PC-9 (cell line): ENCODE results near the gene OR8D1. TPM values are rescaled to one million over a fixed set of nuclear protein-coding genes. Genes with fewer than 3 reads are reported as not detected.

Experiments used
- BruUV-seq: library from RNA; stranded (reverse); fragments of 400-500 nt; replicated peaks from 2 replicates; lab custom pipeline; 2021; lab: Mats Ljungman, UMichigan
- CTCF ChIA-PET: fragments of 300-600 bp; sonication (Branson Sonifier 250); formaldehyde crosslinking; loops from one replicate; lab custom pipeline; 2022; ENCODE audit warnings: antibody characterized with exemption; lab: Charles Lee
- POLR2A ChIA-PET: fragments of 300-600 bp; sonication (Branson Sonifier 250); formaldehyde crosslinking; loops from one replicate; lab custom pipeline; 2022; ENCODE audit warnings: antibody characterized with exemption; ENCODE audit not compliant: unreplicated experiment; lab: Charles Lee
- DNase-seq, 2 experiments: peaks; one replicate each; pipeline versions ENCODE4 v3.0.0 to v3.0.0-alpha.2; 2015 to 2022; ENCODE audit warnings: mixed read lengths in 1 of 2
- H2AFZ ChIP-seq: fragments of 200-600 bp; sonication (generic); 2 replicates; pipeline ENCODE4 v1.8.1; 2017; ENCODE audit warnings: antibody characterized with exemption
- H3F3A ChIP-seq: fragments of 200-600 bp; sonication (generic); 2 replicates; pipeline ENCODE4 v1.8.1; 2017; ENCODE audit warnings: antibody characterized with exemption, mild to moderate bottlenecking, low read depth; ENCODE audit not compliant: insufficient read depth
- H3K27ac ChIP-seq: fragments of 200-600 bp; sonication (generic); 2 replicates; pipeline ENCODE4 v1.6.1; 2016; ENCODE audit warnings: mixed run types
- H3K27me3 ChIP-seq: fragments of 200-600 bp; sonication (generic); 2 replicates; pipeline ENCODE4 v1.6.1; 2016; ENCODE audit warnings: low read depth, mixed run types; ENCODE audit not compliant: insufficient read depth
- H3K36me3 ChIP-seq: fragments of 200-600 bp; sonication (generic); 2 replicates; pipeline ENCODE4 v1.6.1; 2016; ENCODE audit warnings: low read depth, mixed run types
- H3K4me1 ChIP-seq: fragments of 200-600 bp; sonication (generic); replicated peaks from 2 replicates; pipeline ENCODE4 v1.6.1; 2016; ENCODE audit warnings: mixed run types; ENCODE audit not compliant: insufficient read depth
- H3K4me2 ChIP-seq: fragments of 200-600 bp; sonication (generic); 2 replicates; pipeline ENCODE4 v1.6.1; 2017; ENCODE audit warnings: mixed run types
- H3K4me3 ChIP-seq: fragments of 200-600 bp; sonication (generic); 2 replicates; pipeline ENCODE4 v1.6.1; 2016; ENCODE audit warnings: mixed run types
- H3K79me2 ChIP-seq: fragments of 200-600 bp; sonication (generic); 2 replicates; pipeline ENCODE4 v1.6.1; 2017; ENCODE audit warnings: low read depth, mixed run types
- H3K9me2 ChIP-seq: fragments of 200-600 bp; sonication (generic); 2 replicates; pipeline ENCODE4 v1.8.1; 2017; ENCODE audit warnings: mild to moderate bottlenecking; ENCODE audit not compliant: insufficient read depth
- H3K9me3 ChIP-seq: fragments of 200-600 bp; sonication (generic); 2 replicates; pipeline ENCODE4 v1.8.1; 2016; ENCODE audit warnings: low read depth; ENCODE audit not compliant: insufficient read depth
- H4K20me1 ChIP-seq: fragments of 200-600 bp; sonication (generic); 2 replicates; pipeline ENCODE4 v1.8.1; 2017; ENCODE audit not compliant: insufficient read depth
- EZH2 ChIP-seq: fragments of 200-600 bp; sonication (generic); IDR thresholded peaks from 2 replicates; pipeline ENCODE4 v1.8.0; 2017; ENCODE audit warnings: antibody characterized with exemption, low read depth
- intact Hi-C: fragments of 100-400 bp; cut with micrococcal nuclease; formaldehyde crosslinking; loops from one replicate; pipeline ENCODE4 v1.10.0; 2022; ENCODE audit not compliant: unreplicated experiment
- total RNA-seq: library from RNA; stranded (reverse); gene quantifications from 2 replicates; pipeline ENCODE4 v1.2.3, GENCODE V29; 2021
- TF ChIP-seq, protein P1 (sequence below): fragments of 200-600 bp; sonication (generic); conservative IDR thresholded peaks from 2 replicates; pipeline ENCODE4 v1.6.1; 2017; ENCODE audit warnings: mixed run types, antibody characterized with exemption, mild to moderate bottlenecking, moderate library complexity

The OR8D1 gene
- total RNA-seq, 1 experiment from 2014 or later = not detected

DNA sequence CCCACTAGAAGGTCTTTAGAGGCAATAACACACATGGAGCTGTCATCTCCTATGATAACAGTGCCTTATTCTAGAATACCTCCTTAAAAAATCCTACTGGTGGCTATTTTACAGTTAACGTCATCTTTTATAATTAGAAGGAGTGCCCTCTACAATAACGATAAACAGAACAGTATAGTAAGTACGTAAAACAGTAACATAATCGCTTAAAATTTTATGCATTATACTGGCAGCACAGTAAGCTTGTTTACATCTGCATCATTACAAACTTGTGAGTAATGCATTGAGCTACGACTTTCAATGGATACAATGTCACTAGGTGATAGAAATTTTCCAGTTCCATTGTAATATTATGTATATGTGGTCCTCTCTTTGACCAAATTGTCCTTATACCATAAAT, 30.6 kb upstream of the OR8D1 start:
- Histone ChIP-seq H3K4me2 (no peak overlapping the region), H4K20me1 (no peaks in the 10 kb centered on the region; the same call in 1 of the 2 replicates), H3K9me2 (no peaks in the 10 kb centered on the region), H3K4me3 (no peak overlapping the region), H3K27ac (no peak overlapping the region), H3K36me3 (no peaks in the 10 kb centered on the region), H3K9me3 (no peaks in the 10 kb centered on the region), H3F3A (no peaks in the 10 kb centered on the region), H3K27me3 (no peaks in the 10 kb centered on the region), H3K4me1 (no peaks in the 10 kb centered on the region), H3K79me2 (no peaks in the 10 kb centered on the region), H2AFZ (no peak overlapping the region)
- intact Hi-C loops = no loop called here
- CTCF ChIA-PET = no interaction called here
- BruUV-seq = no TSS peak
- POLR2A ChIA-PET = no interaction called here
- TF ChIP-seq, protein P1, sequence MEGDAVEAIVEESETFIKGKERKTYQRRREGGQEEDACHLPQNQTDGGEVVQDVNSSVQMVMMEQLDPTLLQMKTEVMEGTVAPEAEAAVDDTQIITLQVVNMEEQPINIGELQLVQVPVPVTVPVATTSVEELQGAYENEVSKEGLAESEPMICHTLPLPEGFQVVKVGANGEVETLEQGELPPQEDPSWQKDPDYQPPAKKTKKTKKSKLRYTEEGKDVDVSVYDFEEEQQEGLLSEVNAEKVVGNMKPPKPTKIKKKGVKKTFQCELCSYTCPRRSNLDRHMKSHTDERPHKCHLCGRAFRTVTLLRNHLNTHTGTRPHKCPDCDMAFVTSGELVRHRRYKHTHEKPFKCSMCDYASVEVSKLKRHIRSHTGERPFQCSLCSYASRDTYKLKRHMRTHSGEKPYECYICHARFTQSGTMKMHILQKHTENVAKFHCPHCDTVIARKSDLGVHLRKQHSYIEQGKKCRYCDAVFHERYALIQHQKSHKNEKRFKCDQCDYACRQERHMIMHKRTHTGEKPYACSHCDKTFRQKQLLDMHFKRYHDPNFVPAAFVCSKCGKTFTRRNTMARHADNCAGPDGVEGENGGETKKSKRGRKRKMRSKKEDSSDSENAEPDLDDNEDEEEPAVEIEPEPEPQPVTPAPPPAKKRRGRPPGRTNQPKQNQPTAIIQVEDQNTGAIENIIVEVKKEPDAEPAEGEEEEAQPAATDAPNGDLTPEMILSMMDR = no peak
- TF ChIP-seq EZH2 = no peak
- no peak for DNase-seq

DNA sequence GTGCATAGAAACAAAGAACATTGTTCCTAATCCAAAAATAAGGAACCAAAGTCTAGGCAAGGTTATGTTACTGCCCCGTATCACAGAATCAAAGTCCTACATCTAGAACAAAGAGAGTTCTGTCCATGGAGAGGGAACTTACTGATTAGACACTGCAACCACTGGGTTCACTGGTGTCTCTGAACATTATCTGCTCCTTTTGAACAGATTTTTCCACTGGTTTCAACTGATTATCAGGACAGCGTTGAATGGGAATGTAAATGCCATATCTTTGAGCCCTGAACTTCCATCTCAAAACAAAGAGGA, 26.3 kb upstream of the OR8D1 start:
- Histone ChIP-seq H3K79me2 (no peaks in the 10 kb centered on the region), H3K9me2 (no peaks in the 10 kb centered on the region), H3K27me3 (no peaks in the 10 kb centered on the region), H2AFZ (no peak overlapping the region), H3K36me3 (no peaks in the 10 kb centered on the region), H3K4me3 (no peak overlapping the region), H3K27ac (no peak overlapping the region), H3K4me2 (no peak overlapping the region), H3F3A (no peaks in the 10 kb centered on the region), H4K20me1 (no peaks in the 10 kb centered on the region), H3K9me3 (no peaks in the 10 kb centered on the region; the same call in 1 of the 2 replicates), H3K4me1 (no peaks in the 10 kb centered on the region)
- TF ChIP-seq, protein P1 = no peak
- no peak for TF ChIP-seq EZH2
- DNase-seq = no peak
- ChIA-PET POLR2A (no interaction called here), CTCF (no interaction called here)
- BruUV-seq = no TSS peak
- intact Hi-C loops = no loop called here

DNA sequence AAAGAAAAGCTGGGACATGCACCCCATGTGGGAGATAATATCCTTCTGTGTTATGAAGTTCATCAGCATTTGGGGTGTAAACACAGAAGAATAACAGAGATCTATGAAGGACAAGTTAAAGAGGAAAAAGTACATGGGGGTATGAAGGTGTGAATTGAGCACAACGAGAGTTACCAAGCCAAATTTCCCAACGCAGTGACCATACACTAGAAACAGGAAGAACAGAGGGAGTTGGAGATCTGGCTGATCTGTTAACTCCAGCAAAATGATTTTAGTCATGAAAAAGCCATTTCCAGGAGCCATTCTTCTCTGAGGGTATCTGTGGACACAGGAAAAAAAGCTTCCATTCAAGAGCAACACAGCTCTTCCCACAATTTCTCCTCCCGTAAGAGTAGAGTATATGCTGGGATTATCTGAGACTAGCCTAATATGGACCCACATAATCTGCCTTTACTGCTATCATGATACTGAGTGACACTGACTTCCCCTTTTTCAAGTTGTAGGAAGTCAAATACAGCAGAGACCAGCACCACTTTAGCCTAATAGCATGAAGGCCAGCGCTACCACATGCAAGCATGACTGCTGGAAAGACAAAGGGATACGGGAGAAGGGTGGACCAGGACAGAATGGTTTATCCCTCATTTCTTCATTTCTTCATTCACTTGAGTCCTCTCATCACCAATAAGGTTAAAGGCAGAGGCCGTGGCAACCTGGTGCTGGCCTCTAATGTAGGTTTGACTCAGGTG, 25.8 kb upstream of the OR8D1 start:
- H3K27me3 ChIP-seq = no peaks in the 10 kb centered on the region
- H4K20me1 ChIP-seq = no peaks in the 10 kb centered on the region
- BruUV-seq = no TSS peak
- H3K9me2 ChIP-seq = no peaks in the 10 kb centered on the region
- no peaks in the 10 kb centered on the region; the same call in 1 of the 2 replicates for H3K9me3 ChIP-seq
- no peak overlapping the region for H3K27ac ChIP-seq
- CTCF ChIA-PET = no interaction called here
- POLR2A ChIA-PET = no interaction called here
- no peak for TF ChIP-seq EZH2
- TF ChIP-seq, protein P1 = no peak
- no peak overlapping the region for H2AFZ ChIP-seq
- no peak overlapping the region for H3K4me2 ChIP-seq
- H3K36me3 ChIP-seq = no peaks in the 10 kb centered on the region
- no peaks in the 10 kb centered on the region for H3K4me1 ChIP-seq
- no peak overlapping the region for H3K4me3 ChIP-seq
- intact Hi-C loops = no loop called here
- no peak for DNase-seq
- no peaks in the 10 kb centered on the region for H3K79me2 ChIP-seq
- no peaks in the 10 kb centered on the region for H3F3A ChIP-seq
